NCI-H128 (cell line): ENCODE data around the gene DTHD1.

Source experiments
- DNase-seq: peaks from one replicate; lab custom pipeline; 2025; ENCODE audit not compliant: unreplicated experiment; lab: John Stamatoyannopoulos, UW

The DTHD1 gene

DNA sequence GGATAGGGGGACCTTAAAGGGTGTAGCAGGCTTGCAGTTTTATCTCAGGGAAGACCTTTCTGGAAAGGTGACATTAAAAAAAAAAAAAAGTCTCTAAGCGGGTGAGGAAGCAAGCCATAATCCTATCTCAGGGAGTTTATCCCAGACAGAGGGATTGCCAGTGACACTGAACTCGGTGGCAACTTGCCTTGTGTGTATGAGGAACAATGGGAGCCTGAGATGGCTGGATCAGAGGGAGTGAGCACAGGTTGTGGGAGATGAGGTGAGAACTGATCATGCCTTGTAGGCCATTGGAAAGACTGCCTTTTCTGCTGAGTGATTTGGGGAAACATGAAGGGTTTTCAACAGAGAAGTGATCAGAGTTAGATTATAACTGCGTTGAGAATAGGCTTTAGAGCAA is 31.1 kb downstream of the DTHD1 start:
- DNase-seq: no peak

- no peak for DNase-seq
Measured at GRCh38 chr4:36313301-36313700, 31.9 kb downstream of the DTHD1 start.

GRCh38 chr4:36313703-36314102 is 32.3 kb downstream of the DTHD1 start:
- no peak for DNase-seq

- DNase-seq: no peak
Measured at GRCh38 chr4:36316607-36317006, 35.2 kb downstream of the DTHD1 start.

- DNase-seq: no peak
Measured at GRCh38 chr4:36317721-36318120, 36.3 kb downstream of the DTHD1 start.

GRCh38 chr4:36320117-36320896 is 38.9 kb downstream of the DTHD1 start:
- DNase-seq: no peak

DNA sequence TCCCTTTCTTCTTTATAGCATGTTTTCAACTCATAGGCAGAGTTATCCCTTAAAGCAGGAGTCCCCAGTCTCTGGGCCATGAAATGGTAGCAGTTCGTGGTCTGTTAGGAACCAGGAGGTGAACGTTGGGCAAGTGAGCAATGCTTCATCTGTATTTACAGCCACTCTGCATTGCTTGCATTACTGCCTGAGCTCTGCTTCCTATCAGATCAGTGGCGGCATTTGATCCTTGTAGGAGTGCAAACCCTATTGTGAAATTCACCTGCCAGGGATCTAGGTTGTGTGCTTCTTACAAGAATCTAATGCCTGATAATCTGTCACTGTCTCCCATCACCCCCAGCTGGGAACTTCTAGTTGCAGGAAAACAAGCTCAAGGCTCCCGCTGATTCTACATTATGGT is 39.8 kb downstream of the DTHD1 start:
- no peak for DNase-seq

DNA sequence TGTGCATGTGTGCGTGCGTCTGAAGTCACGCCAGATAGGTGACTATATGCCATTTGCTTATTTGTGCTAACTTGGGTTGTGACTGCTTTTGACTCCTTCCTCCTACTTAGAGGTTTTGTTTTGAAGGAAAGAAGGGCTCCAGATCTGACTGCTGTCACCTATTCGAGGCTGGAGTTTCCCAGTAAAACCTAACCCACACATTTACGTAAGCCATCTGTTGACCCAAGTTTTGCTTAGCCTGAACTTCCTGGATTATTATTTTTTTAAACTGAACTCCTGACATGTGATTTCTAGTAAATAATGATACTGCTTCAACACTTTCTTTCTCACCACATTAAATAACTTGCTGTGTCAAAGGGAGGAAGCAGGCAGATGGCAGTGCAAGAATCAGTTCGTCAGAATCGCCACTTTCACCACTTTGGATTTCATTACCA is 41.5 kb downstream of the DTHD1 start:
- DNase-seq: no peak

DNA sequence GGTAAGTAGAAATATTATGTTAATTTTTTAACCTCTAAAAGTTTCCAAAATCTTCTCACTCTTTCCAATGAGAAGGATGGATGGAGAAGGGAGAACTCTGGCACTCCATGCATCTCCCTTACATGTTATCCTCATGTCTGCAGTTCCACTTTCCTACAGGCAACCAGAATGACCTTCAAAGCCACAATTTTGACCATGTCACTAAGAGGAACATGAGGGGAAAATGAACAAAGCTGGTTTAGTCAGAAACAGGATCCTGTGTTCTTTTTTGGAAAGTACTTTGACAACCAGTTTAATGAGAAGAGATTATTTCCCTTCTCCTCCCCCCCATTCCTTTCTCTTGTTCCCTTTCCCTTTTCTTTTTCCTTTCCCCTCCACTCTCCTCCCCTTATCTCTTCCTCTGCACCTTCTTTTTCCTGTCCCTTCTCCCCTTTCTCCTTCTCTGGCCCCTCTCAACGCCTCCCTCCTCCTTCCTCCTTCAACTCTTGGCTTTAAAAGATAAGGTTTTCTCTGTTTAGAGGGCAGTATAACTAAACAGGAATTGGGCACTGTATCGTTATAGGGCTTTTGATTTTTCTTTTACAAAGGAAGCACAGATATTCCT is 42.5 kb downstream of the DTHD1 start:
- DNase-seq: no peak

DNA sequence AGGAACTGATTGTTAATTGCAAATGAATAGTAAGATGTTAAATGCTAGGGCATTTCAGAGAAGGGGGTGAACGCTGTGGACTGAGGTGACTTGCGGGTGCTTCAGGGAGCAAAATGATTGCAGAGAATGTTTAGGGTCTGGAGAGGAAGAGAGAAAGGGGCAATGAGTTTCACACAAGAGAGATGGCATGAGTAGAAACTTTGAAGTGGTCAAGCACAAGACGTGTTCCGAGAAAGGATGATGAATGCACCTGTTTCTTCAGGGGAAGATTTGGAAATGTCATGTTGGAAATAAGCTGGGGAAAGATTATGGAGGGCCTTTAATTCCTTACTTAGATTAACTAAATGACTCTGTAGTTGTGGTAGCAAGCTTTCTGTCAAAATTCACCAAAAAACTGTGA is 43.4 kb downstream of the DTHD1 start:
- DNase-seq: no peak

- DNase-seq: no peak
Measured at GRCh38 chr4:36325499-36325898, 44.1 kb downstream of the DTHD1 start.

GRCh38 chr4:36325926-36326325 is 44.5 kb downstream of the DTHD1 start:
- no peak for DNase-seq

GRCh38 chr4:36326476-36327029 is 45.1 kb downstream of the DTHD1 start:
- no peak for DNase-seq

DNA sequence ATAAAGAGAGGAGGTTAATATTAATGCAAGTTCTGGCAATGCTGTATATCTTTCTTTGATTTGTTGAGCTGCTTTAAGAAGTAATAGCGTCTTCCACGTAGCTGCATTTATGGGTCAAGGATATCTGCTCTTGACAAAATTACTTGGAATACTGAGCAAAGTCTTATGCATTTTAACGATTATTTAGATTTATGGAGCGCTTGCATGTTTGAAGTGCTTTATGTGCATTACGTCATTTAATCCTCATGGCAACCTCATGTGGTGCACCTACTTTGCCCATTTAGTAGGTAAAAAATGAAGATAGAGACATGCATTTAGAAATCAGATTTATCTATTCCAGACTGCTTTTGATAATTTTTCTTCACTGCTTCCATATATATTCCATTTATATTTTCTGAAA is 46.0 kb downstream of the DTHD1 start:
- DNase-seq: no peak

GRCh38 chr4:36328130-36328529 is 46.7 kb downstream of the DTHD1 start:
- no peak for DNase-seq

GRCh38 chr4:36329228-36329627 is 47.8 kb downstream of the DTHD1 start:
- DNase-seq: no peak

DNA sequence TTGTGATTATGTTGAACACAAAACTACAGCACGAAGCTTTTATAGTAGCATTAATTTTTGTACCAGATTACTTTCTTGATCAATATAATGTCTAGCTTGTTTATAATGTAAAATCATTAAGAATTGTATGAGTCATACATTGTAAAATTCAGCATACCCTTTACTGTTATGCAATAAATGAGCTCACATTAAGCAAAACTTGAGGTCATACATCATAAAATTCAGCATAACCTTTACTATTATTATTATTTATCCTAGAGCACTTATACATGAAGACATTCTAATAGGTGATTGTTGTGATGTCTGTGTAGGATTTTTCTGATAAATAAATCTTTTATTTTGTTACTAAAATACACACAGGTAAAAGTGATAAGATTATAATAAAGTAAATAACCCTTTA is 49.4 kb downstream of the DTHD1 start:
- no peak for DNase-seq

- no peak for DNase-seq
Measured at GRCh38 chr4:36332023-36332781, 50.8 kb downstream of the DTHD1 start.

DNA sequence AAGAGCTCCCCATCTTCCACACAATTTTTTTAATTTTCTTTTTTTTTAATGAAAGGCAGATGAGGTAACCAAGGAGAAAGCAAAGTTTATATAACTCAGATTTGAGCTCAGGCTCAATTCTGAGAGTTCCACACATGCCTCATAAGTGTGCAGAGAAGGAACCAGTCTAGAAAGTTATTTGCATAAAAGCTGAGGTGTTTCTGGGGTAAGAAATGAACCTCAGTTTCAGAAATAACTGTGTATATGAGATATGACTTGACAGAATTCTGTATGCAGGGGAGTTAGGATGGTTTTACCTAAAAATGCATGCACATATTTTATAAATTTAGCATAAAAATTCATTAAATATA is 51.3 kb downstream of the DTHD1 start:
- DNase-seq: no peak

DNA sequence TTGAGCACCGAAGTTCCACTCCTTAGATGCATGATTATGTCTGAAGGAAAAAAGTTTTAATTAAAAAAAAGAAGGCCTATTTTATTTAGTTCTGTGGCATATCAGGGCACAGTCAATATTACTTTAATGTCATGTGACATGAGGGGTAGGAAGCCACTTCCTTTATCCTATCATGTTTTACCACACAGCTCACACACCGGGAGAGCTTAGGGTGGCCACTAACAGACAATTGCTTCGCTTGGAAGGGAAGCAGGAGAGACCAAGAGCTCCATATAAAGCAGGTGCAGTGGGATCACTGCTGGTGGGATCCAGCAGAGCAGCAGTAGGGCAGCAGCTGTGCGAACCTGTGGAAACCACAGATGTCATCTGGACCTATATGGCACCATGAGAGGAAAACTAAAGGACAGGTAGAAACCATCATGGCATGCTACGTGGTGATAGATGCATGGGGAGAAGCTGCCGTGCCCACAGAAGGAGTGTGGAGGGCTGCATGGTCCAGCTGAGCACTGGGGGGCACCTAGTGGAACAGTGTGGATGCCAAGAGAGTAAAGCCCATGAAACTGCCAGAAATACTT is 52.0 kb downstream of the DTHD1 start:
- no peak for DNase-seq

DNA sequence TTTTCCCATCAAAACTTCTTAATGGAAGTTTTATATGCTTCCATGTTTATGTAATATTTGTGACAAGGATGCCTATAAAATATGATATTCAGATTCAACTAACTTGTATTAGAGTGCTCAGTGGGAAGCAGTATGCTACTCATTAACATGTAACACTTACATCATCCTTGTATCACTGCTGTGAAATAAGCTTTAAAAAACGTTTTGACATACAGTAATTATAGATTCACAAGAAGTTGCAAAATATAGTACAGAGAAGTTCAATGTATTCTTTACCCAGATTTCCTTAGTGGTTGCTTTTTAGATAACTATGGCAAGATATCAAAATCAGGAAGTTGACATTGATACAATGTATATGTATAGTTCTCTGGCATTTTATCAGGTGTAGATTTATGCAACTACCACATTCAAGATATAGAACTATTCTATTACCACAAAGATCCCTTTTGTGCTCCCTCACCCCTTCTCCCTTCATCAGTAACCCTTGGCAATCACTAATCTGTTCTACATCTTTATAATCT is 56.3 kb downstream of the DTHD1 start:
- DNase-seq: no peak
